Ammon's horn (tissue), 1 donor: ENCODE data around the gene UBE2V1.
"Not testable (repeated sequence)": the region's sequence is repeated elsewhere in the genome, so short reads cannot be mapped to it uniquely, and the experiment has no call there.

Experiments
- DNase-seq: peaks from one replicate; pipeline ENCODE4 v3.0.0-alpha.2; 2016; ENCODE audit warnings: low spot score

UBE2V1 gene

DNA sequence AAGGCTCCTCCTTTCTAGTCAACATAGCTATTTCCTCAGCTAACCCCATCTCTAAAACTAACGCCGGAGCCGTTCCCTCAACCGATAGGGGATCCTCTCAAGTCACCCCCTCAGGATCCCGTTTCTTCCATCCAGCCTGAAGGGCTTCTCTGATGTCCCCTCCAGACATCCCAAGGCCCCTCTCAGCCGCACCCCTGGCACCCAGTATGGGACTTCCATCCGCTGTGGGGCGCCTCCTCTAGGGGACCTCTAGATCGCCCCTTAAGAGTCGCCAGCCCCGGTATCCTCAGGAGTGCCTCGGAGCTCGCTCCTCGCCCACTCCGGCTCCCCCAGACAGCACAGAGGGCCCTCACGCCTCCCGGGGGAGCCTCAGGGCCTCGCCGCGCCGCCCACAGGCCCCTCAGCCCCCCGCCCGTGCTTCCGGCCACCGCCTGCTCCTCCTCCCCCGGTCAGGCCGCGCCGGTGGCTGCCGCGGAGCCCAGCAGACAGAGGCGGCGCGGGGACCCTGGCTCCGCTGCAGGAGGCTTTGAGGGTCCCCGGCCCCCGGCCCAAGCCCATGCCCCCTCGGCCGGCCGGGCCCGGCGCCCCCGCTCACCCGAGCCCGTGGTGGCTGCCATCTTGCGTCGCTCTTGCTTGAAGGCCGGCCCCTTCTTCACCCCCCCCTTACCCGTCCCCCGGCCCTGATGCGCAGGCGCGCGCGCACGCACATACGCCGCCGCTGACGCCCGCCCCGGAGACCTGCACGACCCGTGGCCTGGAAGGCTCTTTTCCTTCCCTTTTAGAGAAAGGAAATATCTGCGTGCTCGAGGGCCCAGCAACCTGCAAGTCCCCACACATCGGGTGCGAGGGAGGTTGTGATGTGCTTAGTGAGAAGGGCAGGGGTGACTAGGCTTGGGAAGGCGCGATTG, at the start of gene UBE2V1:
Gene UBE2V1, minus strand, starts transcription at position 639 of the 908 bp plus-strand sequence. Its CDS starts 22 bp downstream, at position 617.
- peak; percentile 94 for DNase-seq

- DNase-seq, result not testable (repeated sequence)
These were observed 48.5 kb upstream of the UBE2V1 start for GRCh38 chr20:50161494-50161893.

DNA sequence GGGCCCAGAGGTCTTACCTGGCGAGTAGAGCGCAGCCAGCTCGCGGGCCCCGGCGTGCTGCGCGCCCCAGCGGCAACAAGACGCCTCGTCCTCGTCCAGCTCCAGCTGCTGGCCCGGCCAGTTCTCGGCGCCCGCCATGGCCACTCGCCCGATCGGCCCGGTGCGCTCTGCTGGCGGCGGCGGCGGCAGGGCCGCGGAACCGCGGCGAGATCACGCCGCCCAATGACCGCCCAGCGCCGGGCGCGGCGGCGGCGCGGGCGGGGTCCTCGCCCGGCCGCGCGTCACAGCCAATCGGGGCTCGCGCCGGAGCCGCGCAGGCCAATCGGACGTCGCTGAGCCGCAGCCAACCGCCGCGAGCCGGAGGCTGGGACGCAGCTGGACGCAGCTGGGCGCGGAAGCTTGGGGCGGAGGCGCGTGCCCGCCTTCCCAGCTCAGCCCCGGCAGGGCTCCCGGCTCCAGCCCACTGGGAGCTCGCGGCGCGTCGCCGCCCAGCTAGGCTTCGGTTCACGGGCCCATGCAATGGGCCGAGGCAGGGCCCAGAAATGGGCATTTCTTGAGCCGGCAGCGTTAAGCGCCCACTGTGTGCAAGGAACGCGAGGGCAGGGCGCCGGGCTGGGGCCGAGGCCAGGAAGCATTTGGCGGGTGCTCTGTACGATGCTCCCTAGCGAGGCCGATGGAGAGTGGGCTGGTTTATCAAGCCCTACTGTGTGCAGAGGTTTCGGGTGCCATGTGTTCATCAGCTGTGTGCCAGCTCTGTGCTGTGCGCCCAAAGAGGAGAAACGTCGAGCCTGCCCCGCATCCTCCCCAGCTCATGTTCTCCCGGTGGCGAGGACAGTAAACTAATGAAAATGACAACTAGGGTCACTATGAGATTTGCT, 40.8 kb upstream of the UBE2V1 start, which contains the start of gene PEDS1:
Gene PEDS1, minus strand, starts transcription at position 224 of the 878 bp plus-strand sequence. Its CDS starts 86 bp downstream, at position 138.
- DNase-seq, result peak; percentile 94

DNA sequence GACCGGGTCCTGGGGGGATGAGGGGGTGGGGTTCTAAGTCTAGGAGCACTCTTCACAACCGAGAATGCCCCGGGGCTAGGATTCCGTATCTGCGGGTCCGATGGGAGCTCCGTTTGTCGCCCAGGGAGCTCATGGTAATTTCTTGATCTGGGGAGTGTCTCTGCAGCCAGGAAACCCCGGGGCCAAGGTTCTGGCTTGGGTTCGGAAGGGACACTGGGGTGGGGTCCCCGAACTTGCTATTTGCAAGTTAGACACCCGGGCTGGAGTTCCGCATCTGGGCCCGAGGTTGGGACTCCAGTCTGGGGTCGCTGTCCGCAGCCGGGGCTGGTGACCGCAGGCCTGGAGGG, 40.2 kb upstream of the UBE2V1 start:
- DNase-seq, result no peak

GRCh38 chr20:50152394-50153152, 39.6 kb upstream of the UBE2V1 start:
- no peak for DNase-seq

- no peak for DNase-seq
These were observed 38.2 kb upstream of the UBE2V1 start for GRCh38 chr20:50151034-50151743.

DNA sequence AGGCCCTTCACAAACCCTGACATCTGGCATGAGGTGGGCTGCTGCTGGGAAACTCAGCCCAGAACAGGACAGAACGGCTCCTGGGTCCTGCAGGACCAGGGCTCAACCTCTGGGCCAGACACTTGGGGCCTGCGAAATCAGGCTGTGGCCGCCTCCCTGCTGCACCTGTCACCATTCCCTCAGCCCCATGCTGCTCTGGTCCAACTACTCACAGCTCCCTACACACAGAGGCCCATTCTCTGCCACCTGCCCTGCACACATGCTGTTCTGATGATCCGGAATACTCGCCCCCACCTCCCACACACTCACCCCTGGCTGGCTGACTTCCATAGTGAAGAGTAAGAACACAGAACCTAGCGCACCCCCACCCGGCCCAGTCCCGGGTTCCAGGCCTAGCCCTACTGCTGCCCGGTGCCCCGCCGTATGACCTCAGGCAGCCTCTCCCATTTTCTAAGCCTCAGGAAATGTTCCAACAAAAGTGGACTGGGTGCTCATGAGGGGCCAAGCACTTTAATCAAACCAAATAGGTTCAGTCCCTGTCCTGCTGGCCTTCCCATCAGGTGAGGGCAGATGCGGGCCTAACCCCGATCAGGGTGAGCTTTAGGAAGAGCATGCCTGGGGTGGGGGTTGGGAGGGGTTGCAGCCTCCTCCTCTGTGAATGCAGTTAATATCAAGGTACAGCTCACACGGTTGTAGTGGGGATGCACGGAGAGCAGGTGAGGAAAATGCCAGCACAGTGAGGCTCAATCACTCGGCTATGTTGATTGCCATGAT, 36.7 kb upstream of the UBE2V1 start:
- no peak for DNase-seq

DNA sequence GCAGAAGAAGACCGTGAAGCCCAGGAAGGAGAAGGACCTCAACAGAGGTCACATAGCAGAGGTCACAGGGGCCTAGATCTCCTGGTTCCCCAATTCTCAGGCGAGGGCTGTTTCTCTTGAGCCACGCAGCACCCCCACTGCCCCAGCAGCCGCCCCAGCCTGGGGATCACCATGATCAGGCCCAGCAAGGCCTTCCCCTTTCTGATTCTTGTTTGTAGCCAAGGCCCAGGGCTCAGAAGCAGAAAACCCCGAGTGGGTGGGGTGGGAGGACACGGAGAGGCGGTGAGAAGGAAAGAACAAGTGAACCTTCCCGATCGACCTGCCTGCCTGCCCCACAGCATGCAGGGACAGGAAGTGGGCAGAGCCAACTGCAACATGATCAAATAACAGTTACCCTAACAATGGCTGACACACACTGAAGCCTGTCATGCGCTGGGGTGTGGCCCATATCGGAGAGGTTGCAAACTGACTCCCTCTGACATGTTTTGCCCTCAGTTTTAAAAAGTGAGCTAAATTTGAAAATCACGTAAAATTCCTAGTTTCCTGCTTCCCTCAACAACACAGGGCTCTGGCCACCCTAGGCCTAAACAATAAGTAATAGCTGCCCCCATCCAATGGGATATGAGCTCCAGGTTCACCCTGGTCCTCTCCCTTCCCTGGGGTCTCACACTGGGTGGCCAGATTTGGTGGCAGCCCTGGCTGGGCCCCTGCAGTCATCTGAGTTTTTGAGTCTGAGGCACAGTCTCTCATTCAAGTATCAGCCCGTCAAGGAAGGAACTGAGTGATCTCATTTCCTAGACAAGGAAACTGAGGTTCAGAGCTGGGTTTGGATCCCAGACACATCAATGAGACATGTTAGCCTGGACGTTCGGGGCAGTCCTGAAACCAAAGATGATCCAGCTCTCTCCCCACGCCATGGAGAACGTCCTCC, 34.0 kb upstream of the UBE2V1 start:
- DNase-seq, result no peak

DNA sequence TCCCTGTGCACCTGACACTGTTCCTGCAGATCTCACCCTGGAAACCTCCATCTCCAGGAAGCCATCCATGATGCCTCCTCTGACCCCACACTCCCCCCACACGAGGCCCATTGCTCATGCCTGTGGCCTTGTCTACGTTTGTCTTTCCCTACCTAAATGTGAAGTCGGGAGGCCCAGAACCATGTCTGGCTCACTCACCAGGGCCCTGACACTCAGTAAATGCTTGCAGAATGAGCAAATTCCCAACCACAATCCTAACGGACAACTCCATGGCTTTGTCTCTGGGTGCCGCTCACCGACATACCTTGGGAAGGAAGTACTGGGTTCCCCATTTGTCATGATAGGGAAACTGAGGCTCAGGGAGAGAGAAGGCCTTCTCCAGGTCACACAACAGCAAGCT, 33.3 kb upstream of the UBE2V1 start:
- no peak for DNase-seq

DNA sequence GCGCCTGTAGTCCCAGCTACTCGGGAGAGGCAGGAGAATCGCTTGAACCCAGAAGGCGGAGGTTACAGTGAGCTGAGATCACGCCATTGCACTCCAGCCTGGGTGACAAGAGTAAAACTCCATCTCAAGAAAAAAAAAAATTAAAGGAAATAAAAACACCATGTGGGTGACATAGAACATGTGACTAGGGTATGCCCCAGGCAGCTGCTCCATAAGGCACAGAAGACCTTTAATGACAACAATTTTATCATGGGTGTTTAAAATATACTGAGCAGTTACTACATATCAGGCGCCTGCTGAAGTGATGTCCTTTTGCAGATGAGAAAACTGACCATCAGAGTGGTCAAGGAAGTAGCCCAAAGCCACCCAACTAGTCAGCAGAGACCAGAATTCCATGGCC, 32.6 kb upstream of the UBE2V1 start:
- DNase-seq, result no peak

DNA sequence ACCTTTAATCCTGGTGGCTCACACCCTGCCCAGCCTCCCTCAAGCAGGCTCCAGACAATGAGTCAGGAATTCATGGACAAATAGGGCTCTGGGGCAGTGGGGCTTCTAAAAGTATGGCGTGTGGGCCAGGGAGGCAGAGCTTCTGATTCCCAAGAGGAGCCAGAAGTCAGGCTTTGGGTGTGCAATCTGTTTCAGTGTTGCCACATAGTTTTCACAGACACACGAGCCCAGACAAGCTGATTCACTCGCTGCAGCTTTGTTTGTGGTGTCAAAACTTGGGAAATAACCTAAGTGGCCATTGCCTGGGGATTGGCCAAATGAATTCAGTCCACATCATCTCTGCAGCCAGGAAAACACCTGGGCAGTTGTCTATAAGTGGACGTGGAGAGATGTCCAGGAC, 31.4 kb upstream of the UBE2V1 start:
- peak; percentile 66 for DNase-seq

DNA sequence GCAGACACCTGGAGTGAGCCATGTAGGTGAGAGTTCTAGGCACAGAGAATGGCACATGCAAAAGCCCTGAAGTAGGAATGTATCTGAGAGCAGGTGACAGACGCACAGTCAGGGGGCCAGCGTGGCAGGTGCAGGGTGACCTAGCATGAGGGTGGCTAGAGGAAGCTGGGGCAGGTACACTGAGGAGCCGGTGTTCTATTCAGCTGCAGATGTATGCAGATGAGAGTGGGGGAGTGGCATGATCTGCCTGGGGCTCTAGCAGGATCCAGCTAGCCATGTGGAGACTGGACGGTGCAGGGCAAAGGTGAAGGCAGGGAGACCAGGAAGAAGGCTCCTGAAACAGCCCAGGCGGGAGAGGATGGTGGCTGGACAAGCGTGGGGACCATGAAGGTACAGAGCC, 29.9 kb upstream of the UBE2V1 start:
- no peak for DNase-seq

- DNase-seq, result no peak
These were observed 29.0 kb upstream of the UBE2V1 start for GRCh38 chr20:50141811-50142561.

DNA sequence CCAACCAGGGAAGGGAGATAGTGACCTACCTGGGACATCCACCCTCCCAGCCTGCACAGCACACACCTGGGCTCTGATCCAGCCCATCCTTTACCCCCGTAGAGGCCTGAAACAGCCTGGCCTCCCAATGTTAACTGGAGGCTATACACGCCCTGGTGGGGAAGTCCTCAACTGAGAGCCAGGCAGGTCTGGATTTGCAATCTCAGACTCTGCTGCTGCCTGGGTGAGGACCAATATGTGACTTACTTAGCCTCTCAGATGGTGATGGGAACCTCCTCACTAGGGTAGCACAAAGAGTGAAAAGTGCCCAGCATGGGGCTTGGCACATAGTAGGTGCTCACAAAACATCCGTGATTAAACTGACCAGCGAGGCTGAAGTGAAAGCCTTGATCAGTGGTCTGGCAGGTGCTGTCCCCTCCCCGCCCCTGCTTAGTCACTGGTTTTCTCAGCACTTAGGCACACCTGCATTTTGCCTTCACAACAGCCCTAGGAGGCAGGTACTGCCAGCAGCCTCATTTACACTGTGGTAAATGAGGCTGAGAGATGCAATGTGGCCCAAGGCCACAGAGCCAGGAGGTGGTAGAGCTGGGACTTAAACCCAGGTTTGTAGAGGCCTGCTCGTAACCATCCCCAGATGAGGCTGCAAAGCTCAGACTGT, 28.2 kb upstream of the UBE2V1 start:
- no peak for DNase-seq

GRCh38 chr20:50140339-50140859, 27.4 kb upstream of the UBE2V1 start:
- no peak for DNase-seq

GRCh38 chr20:50138479-50139393, 25.8 kb upstream of the UBE2V1 start:
- peak; percentile 93 for DNase-seq

GRCh38 chr20:50138120-50138478, 25.1 kb upstream of the UBE2V1 start:
- DNase-seq, result no peak
